Jurkat, Clone E6-1 (cell line): ENCODE measurements around the gene CIRBP.

Experiments
- DNase-seq: peaks from one replicate; pipeline ENCODE4 v3.0.0-alpha.2; 2011; ENCODE audit warnings: low read depth, low spot score
- H3K4me3 ChIP-seq: 2 replicates; pipeline ENCODE4 v1.5.1; 2011; ENCODE audit warnings: mild to moderate bottlenecking, low read length, control low read depth, moderate library complexity

The CIRBP gene

GRCh38 chr19:1263188-1263587, 5.9 kb upstream of the CIRBP start:
- no peak overlapping the region for H3K4me3 ChIP-seq

GRCh38 chr19:1264801-1265614, 4.1 kb upstream of the CIRBP start:
- no peak for DNase-seq
- no peak overlapping the region for H3K4me3 ChIP-seq

More at GRCh38 chr19:1263188-1263587, 5.9 kb upstream of the CIRBP start:
- DNase-seq = no peak

GRCh38 chr19:1265615-1266128, 3.5 kb upstream of the CIRBP start:
- H3K4me3 ChIP-seq = no peak overlapping the region
- no peak for DNase-seq

DNA sequence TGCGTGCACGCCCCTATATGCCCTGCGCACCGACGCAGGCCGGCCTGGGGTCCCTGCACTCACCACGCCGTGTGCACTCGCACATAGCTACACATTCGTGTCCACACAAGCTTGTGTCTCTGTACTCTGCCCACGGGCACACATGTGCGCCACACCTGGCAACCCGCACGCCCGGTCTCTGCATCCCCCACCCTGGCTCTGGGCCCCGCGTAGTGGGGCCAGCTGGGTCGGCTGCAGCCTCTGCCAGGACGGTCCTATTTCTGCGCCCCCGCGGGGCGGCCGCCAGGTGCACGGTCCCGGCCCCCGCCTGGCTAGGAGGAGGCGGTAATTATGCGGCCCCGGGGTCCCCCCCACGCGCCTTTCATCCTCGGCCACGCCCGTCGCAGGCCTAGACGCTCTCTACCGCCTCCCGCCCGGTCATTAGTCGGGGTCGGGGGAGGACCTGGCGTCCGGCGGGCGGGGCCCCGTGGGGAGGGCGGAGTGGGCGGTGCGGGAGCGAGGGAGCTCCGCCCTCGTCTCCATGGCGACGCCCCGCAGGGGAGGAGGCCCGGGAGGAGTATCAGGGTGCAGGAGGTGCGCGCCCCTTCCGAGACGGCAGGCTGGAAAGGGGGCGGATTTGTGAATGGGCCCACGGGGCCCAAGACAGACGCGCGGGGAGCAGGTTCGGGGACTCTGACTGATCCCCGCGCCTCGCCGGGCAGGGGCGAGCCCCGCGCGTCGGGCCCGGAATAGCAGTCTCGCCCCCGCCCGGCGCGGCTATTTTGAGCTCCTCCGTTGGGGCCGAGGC, 2.8 kb upstream of the CIRBP start:
- DNase-seq = no peak

DNA sequence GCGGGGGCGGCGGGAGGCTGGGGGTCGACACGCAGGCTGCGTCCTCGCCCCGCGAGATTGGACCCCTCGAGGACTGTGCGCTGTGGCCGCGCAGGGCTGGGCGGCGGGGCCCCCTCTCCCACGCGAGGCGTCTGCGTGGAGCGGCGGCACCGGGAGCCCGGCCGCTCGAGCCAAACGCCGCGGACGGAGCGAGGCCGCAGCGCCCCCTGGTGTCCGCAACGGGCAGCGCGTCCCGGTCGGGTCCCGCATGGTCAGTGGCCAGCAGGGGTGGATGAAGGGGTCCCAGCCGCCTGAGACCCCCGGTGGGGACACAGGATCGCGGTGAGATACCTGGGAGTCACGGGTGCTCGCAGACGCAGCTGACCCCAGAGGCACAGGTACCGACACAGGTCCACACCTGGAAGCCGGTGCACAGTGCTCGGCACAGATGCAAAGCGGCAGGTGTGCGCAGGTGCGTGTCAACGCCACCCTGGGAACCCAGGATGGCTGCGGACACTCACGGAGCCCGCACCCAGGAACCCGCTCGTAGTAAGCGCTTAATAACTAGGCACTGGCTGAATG, 2.1 kb upstream of the CIRBP start:
- no peak for DNase-seq
- peak overlapping the region; percentile 31 for H3K4me3 ChIP-seq

More for the DNA sequence above, 2.8 kb upstream of the CIRBP start:
- H3K4me3 ChIP-seq = peak overlapping the region; percentile 31

DNA sequence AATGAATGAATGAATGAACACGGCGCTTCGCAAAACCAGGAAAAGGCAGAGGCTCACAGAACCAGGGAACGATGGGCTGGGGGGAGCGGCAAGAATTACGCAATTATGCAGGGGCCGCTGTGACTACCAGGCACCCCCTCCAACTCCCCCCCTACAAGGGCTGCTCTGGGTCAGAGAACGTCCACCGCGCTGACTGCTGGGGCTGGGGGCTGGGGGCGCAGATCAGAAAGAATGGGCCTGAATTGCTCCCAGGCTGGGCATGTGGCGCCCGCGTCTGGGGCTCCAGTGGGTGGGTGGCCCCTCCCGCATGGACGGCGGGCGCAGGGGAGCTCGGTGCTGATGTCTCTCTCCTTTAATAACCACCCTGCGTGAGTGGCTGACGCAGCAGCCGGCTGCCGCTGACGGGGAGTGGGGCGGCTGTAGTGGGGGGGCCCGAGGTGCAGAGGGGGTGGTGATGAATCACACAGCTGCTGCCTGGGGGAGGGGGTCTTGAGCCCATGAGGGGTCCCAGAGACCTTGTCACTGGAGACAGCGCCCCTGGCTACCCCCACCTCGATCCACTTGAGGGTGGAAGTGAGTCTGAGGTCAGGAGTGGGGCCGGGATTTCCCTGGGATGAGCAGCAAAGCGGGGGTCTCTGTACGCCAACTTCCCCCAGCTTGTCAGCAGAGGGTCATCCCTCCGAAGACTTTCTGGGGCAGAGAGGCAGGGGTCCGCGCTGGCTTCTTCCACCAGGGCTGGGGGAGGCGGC, 1.5 kb upstream of the CIRBP start:
- DNase-seq = no peak
- no peak overlapping the region for H3K4me3 ChIP-seq

- peak overlapping the region; percentile 35 for H3K4me3 ChIP-seq
- DNase-seq = no peak
Observed at GRCh38 chr19:1268226-1269064, 687 bp upstream of the CIRBP start.

GRCh38 chr19:1269478-1270212, 513 bp downstream of the CIRBP start:
- peak; percentile 72 for DNase-seq
- H3K4me3 ChIP-seq = peak overlapping the region; percentile 98

GRCh38 chr19:1270213-1270853, 1.2 kb downstream of the CIRBP start:
- peak overlapping the region; percentile 98 for H3K4me3 ChIP-seq
- DNase-seq = no peak

GRCh38 chr19:1270854-1271527, 1.9 kb downstream of the CIRBP start:
- H3K4me3 ChIP-seq = peak overlapping the region; percentile 98

GRCh38 chr19:1271528-1272422, 2.6 kb downstream of the CIRBP start:
- H3K4me3 ChIP-seq = no peak overlapping the region
- DNase-seq = no peak

More at GRCh38 chr19:1270854-1271527, 1.9 kb downstream of the CIRBP start:
- no peak for DNase-seq

- H3K4me3 ChIP-seq = no peak overlapping the region
Observed at GRCh38 chr19:1272423-1273262, 3.5 kb downstream of the CIRBP start.

GRCh38 chr19:1273263-1274041, 4.3 kb downstream of the CIRBP start:
- no peak overlapping the region; the same call in 1 of the 2 replicates for H3K4me3 ChIP-seq
- no peak for DNase-seq

More at GRCh38 chr19:1272423-1273262, 3.5 kb downstream of the CIRBP start:
- DNase-seq = no peak
